Eye (tissue), 1 donor: ENCODE data around the gene CGB8.

ENCODE experiments used
- DNase-seq: peaks from one replicate; pipeline ENCODE4 v3.0.0-alpha.2; 2015

The CGB8 gene

DNA sequence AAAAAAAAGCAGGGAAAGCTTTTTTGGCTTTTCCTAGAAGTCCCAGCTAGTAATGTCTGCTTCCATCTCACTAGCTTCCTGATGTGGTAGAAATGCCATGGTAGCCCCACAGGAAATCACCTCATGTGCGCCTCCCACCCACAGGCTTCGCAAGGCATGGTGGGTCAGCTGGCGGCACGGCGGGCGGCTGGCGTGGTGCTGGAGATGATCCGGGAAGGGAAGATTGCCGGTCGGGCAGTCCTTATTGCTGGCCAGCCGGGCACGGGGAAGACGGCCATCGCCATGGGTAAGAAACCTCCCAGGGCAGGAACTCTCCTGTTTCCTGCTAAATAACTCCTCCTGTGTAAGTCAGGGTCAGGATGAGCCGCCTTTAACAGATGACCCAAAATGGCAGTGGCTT is 44.8 kb downstream of the CGB8 start:
- no peak for DNase-seq

DNA sequence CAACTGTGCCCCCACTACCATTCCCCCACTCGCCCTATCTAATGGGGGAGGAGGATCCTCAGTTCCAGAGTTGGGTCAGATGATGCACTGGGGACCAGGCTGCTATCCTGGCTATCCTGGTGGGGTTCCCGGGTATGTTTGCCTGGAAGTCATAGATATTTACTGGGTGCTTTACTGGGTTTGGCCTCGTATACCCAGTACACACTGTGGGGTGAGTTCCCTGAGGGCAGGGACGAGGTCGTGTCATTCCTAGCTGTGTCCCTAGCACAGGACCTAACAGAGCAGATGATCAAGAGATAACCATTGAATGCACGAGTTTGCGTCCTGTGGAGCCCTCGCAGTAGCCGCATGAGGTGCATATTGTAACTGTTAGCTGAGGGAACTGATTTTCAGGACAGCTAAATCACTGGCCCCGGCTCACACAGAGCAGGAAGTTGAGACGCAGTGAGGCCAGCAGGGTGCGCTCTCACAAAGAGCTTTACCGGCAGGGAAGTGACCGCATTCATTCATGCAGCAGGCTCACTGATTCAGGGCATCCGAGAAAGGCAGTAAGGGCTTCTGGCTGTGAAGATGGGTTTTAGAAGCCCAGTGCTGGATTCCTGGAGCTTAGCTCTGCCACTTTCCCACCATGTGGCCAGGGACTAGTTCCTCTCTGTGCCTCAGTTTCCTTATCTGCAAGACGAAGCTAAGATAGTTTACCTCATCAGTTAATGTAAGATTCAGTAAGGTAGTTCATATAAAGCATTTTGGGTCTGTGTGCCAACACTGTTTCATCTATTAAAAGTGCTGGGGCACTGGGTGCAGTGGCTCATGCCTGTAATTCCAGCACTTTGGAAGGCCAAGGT is 49.2 kb downstream of the CGB8 start:
- DNase-seq = peak; percentile 86

DNA sequence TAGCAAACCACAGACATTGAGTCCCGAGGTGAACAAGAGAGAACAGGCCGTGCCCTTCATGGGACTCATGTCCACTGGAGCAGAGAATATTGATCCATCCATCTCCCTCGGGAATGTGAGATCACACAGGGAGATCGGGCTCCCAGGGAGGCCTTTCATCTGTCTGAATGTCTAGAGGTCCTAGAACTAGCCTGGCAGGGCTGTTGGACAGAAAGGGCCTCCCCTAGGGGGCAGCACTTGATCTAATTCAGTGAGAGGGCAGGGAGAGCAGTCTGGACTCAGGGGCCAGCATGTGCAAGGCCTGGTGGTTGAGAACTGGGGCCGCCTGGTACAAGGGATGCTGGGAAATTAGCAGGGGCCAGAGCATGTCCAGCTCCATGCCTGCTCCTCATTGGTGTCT is 50.9 kb downstream of the CGB8 start:
- DNase-seq = peak; percentile 58
